Measurements from ENCODE around the gene CHMP5. TPM values are rescaled to one million over a fixed set of nuclear protein-coding genes. Genes with fewer than 3 reads are reported as not detected.

The CHMP5 gene
- total RNA-seq, 1 donor from 2014 or later, result 51.5 TPM

Other genes with a start within 250 kb of the CHMP5 start
- gene DNAJA1, start 239.8 kb upstream of the CHMP5 start, total RNA-seq, result 82.3 TPM
- 15.2 TPM for gene SMU1, start 188.4 kb upstream of the CHMP5 start, total RNA-seq
- 43.6 TPM for gene B4GALT1, start 97.7 kb upstream of the CHMP5 start, total RNA-seq
- not detected for gene SPINK4, start 24.9 kb upstream of the CHMP5 start, total RNA-seq
- gene BAG1, start 341 bp upstream of the CHMP5 start, total RNA-seq, result 132 TPM
- 29.3 TPM for gene NFX1, start 25.5 kb downstream of the CHMP5 start, total RNA-seq
- 147 TPM for gene AQP7, start 137.5 kb downstream of the CHMP5 start, total RNA-seq
- 16.3 TPM for gene AQP3, start 182.5 kb downstream of the CHMP5 start, total RNA-seq
- 13.0 TPM for gene NOL6, start 208.9 kb downstream of the CHMP5 start, total RNA-seq

Data from Right ventricle myocardium inferior (tissue), 1 donor.